ENCODE measurements around the gene KCNK17. TPM values are rescaled to one million over a fixed set of nuclear protein-coding genes. Genes with fewer than 3 reads are reported as not detected.

KCNK17 gene
- total and polyA plus RNA-seq, 5 experiments from 2014 or later, result not detected

GRCh38 chr6:39330057-39330456 is 15.8 kb upstream of the KCNK17 start:
- Mint-ChIP-seq H3K27me3 (peaks cover 7 to 52% (median 19%) of the 10 kb centered on the region in 5 donors), H3K4me3 (no peak overlapping the region), H3K36me3 (no peaks in the 10 kb centered on the region), H3K27ac (no peak overlapping the region), H3K4me1 (peaks cover 0 to 9% (median 4%) of the 10 kb centered on the region in 4 donors), H3K9me3 (peaks cover 0 to 2% (median 0%) of the 10 kb centered on the region in 9 donors)
- ATAC-seq, result no peak
- POLR2A ChIA-PET, result no interaction called here
- no peak for DNase-seq

GRCh38 chr6:39328066-39328465 is 13.8 kb upstream of the KCNK17 start:
- no peak for DNase-seq
- ATAC-seq, result no peak
- Mint-ChIP-seq H3K27me3 (peaks cover 8 to 54% (median 18%) of the 10 kb centered on the region in 5 donors), H3K4me1 (peaks cover 0 to 9% (median 3%) of the 10 kb centered on the region in 4 donors), H3K9me3 (peaks cover 0 to 2% (median 0%) of the 10 kb centered on the region in 9 donors), H3K27ac (no peak overlapping the region), H3K36me3 (no peaks in the 10 kb centered on the region), H3K4me3 (no peak overlapping the region)
- POLR2A ChIA-PET, result no interaction called here

- H3K4me3 Mint-ChIP-seq, result no peak overlapping the region
- peaks cover 0 to 6% (median 3%) of the 10 kb centered on the region in 4 donors for H3K4me1 Mint-ChIP-seq
- ATAC-seq, result no peak
- POLR2A ChIA-PET, result no interaction called here
- peaks cover 8 to 48% (median 18%) of the 10 kb centered on the region in 5 donors for H3K27me3 Mint-ChIP-seq
- DNase-seq, result no peak
- H3K9me3 Mint-ChIP-seq, result peaks cover 0 to 2% (median 0%) of the 10 kb centered on the region in 9 donors
- H3K27ac Mint-ChIP-seq, result no peak overlapping the region
- H3K36me3 Mint-ChIP-seq, result no peaks in the 10 kb centered on the region
These were observed 13.3 kb upstream of the KCNK17 start for GRCh38 chr6:39327507-39327906.

GRCh38 chr6:39322306-39322850 is 8.2 kb upstream of the KCNK17 start, which contains the start of gene KCNK16:
Gene KCNK16, minus strand, starts transcription at chr6:39322702. Its CDS starts 162 bp downstream, at chr6:39322540.
- peaks cover 8 to 41% (median 16%) of the 10 kb centered on the region in 5 donors for H3K27me3 Mint-ChIP-seq
- H3K36me3 Mint-ChIP-seq, result no peaks in the 10 kb centered on the region
- H3K4me3 Mint-ChIP-seq, result no peak within 1 kb of the TSS
- H3K4me1 Mint-ChIP-seq, result peaks cover 0 to 4% (median 2%) of the 10 kb centered on the region in 4 donors
- no peak within 1 kb of the TSS for H3K27ac Mint-ChIP-seq
- POLR2A ChIA-PET, result no interaction called here
- H3K9me3 Mint-ChIP-seq, result no peaks in the 10 kb centered on the region
- DNase-seq (no peak), ATAC-seq (no peak)

- DNase-seq (no peak), ATAC-seq (no peak)
- peaks cover 0 to 4% (median 0%) of the 10 kb centered on the region in 4 donors for H3K4me1 Mint-ChIP-seq
- no peaks in the 10 kb centered on the region for H3K9me3 Mint-ChIP-seq
- POLR2A ChIA-PET, result no interaction called here
- no peaks in the 10 kb centered on the region for H3K36me3 Mint-ChIP-seq
- H3K27ac Mint-ChIP-seq, result no peak overlapping the region
- H3K4me3 Mint-ChIP-seq, result no peak overlapping the region
- peaks cover 5 to 40% (median 16%) of the 10 kb centered on the region in 5 donors for H3K27me3 Mint-ChIP-seq
These were observed 7.5 kb upstream of the KCNK17 start for GRCh38 chr6:39321761-39322160.

GRCh38 chr6:39320363-39320984 is 6.3 kb upstream of the KCNK17 start:
- Mint-ChIP-seq H3K27me3 (peaks cover 6 to 34% (median 18%) of the 10 kb centered on the region in 5 donors), H3K4me3 (no peak overlapping the region), H3K36me3 (no peaks in the 10 kb centered on the region), H3K9me3 (no peaks in the 10 kb centered on the region), H3K27ac (peak overlapping the region in 1 of 10 donors; percentile 25), H3K4me1 (peaks cover 0 to 5% (median 0%) of the 10 kb centered on the region in 4 donors)
- POLR2A ChIA-PET, result no interaction called here
- ATAC-seq (no peak), DNase-seq (no peak)

- H3K4me1 Mint-ChIP-seq, result peaks cover 0 to 6% (median 1%) of the 10 kb centered on the region in 4 donors
- H3K4me3 Mint-ChIP-seq, result no peak overlapping the region
- DNase-seq, result no peak
- peak overlapping the region in 1 of 10 donors; percentile 25 for H3K27ac Mint-ChIP-seq
- no peaks in the 10 kb centered on the region for H3K36me3 Mint-ChIP-seq
- peaks cover 7 to 35% (median 21%) of the 10 kb centered on the region in 5 donors for H3K27me3 Mint-ChIP-seq
- no peak for ATAC-seq
- H3K9me3 Mint-ChIP-seq, result no peaks in the 10 kb centered on the region
- POLR2A ChIA-PET, result no interaction called here
These were observed 5.6 kb upstream of the KCNK17 start for GRCh38 chr6:39319621-39320362.

GRCh38 chr6:39317256-39317655 is 3.0 kb upstream of the KCNK17 start:
- Mint-ChIP-seq H3K4me3 (no peak overlapping the region), H3K36me3 (no peaks in the 10 kb centered on the region), H3K27me3 (peaks cover 7 to 42% (median 30%) of the 10 kb centered on the region in 5 donors), H3K9me3 (no peaks in the 10 kb centered on the region), H3K4me1 (peaks cover 0 to 12% (median 6%) of the 10 kb centered on the region in 4 donors), H3K27ac (no peak overlapping the region)
- ATAC-seq (no peak), DNase-seq (no peak)
- POLR2A ChIA-PET, result no interaction called here

GRCh38 chr6:39313526-39314272 is 520 bp downstream of the KCNK17 start:
- ATAC-seq, result no peak
- no peaks in the 10 kb centered on the region for H3K36me3 Mint-ChIP-seq
- H3K4me1 Mint-ChIP-seq, result peaks cover 2 to 12% (median 6%) of the 10 kb centered on the region in 4 donors
- no peaks in the 10 kb centered on the region for H3K9me3 Mint-ChIP-seq
- H3K27ac Mint-ChIP-seq, result no peak overlapping the region
- H3K4me3 Mint-ChIP-seq, result peak overlapping the region in 4 of 10 donors; percentile 18 to 66 (median 60)
- no peak for DNase-seq
- POLR2A ChIA-PET, result no interaction called here
- peaks cover 17 to 55% (median 49%) of the 10 kb centered on the region in 5 donors for H3K27me3 Mint-ChIP-seq

GRCh38 chr6:39312912-39313525 is 1.2 kb downstream of the KCNK17 start:
- Mint-ChIP-seq H3K4me3 (peak overlapping the region in 7 of 10 donors; percentile 10 to 66 (median 52)), H3K27me3 (peaks cover 17 to 55% (median 49%) of the 10 kb centered on the region in 5 donors), H3K4me1 (peaks cover 2 to 12% (median 6%) of the 10 kb centered on the region in 4 donors), H3K36me3 (no peaks in the 10 kb centered on the region), H3K27ac (no peak overlapping the region), H3K9me3 (no peaks in the 10 kb centered on the region)
- POLR2A ChIA-PET, result no interaction called here
- ATAC-seq, result no peak
- no peak for DNase-seq

GRCh38 chr6:39310542-39310941 is 3.7 kb downstream of the KCNK17 start:
- Mint-ChIP-seq H3K4me3 (no peak overlapping the region), H3K36me3 (no peaks in the 10 kb centered on the region), H3K27me3 (peaks cover 16 to 43% (median 38%) of the 10 kb centered on the region in 5 donors), H3K4me1 (peaks cover 2 to 12% (median 5%) of the 10 kb centered on the region in 4 donors), H3K27ac (no peak overlapping the region), H3K9me3 (no peaks in the 10 kb centered on the region)
- no peak for ATAC-seq
- no peak for DNase-seq
- POLR2A ChIA-PET, result no interaction called here

- Mint-ChIP-seq H3K27me3 (peaks cover 14 to 38% (median 33%) of the 10 kb centered on the region in 5 donors), H3K4me1 (peaks cover under 1 to 12% (median 5%) of the 10 kb centered on the region in 4 donors), H3K27ac (no peak overlapping the region), H3K36me3 (no peaks in the 10 kb centered on the region), H3K9me3 (no peaks in the 10 kb centered on the region), H3K4me3 (no peak overlapping the region)
- ATAC-seq (peak; percentile 46 to 50), DNase-seq (peak in 9 of 10 donors; percentile 16 to 71 (median 35))
- POLR2A ChIA-PET, result no interaction called here
These were observed 4.2 kb downstream of the KCNK17 start for GRCh38 chr6:39309942-39310531.
